NOMO-1 (cell line): ENCODE data around the gene GOLGA8S.
"Not testable (repeated sequence)": the region's sequence is repeated elsewhere in the genome, so short reads cannot be mapped to it uniquely, and the experiment has no call there.

Source experiments
- DNase-seq, 2 experiments: peaks; one replicate each; lab custom pipeline; 2025; ENCODE audit not compliant: unreplicated experiment in 2 of 2; lab: John Stamatoyannopoulos, UW

Gene GOLGA8S

DNA sequence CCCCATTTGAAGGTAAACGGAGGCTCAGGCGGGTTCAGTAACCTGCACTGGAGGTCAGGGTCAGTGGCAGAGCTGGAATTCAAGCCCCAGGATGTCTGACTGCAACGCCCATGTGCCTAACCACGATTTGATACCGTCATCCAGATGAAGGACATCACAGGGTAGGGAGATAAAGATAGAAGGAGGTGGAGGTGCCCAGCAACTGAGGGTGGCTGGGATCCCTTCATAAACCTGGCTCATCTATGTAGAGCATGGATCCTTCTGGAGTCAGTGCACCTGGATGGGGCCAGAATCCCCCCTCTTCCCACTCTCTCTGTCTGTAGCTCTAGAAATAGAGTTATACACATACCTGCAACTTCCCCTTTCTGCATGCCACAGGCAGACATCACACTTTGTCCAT, 41.3 kb downstream of the GOLGA8S start:
- no peak for DNase-seq

DNA sequence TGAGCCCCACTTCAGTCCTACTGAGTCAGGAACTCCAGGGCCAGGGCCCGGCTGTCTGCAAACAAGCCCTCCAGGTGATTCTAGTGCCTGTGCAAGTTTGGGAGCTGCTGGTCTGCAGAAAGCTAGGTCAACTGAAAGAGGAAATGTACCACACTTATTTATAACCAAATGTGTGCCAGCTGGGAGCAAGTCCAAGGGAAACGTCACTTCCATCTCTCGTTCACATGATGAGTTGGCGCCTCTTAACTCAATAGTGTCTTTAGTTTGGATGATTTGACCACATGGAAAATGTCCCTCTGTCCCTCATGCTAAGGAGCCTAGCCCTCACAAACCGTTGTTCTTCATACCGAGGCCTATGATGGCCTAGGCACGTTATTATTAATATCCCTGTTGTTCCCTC, 43.2 kb downstream of the GOLGA8S start:
- no peak for DNase-seq

DNA sequence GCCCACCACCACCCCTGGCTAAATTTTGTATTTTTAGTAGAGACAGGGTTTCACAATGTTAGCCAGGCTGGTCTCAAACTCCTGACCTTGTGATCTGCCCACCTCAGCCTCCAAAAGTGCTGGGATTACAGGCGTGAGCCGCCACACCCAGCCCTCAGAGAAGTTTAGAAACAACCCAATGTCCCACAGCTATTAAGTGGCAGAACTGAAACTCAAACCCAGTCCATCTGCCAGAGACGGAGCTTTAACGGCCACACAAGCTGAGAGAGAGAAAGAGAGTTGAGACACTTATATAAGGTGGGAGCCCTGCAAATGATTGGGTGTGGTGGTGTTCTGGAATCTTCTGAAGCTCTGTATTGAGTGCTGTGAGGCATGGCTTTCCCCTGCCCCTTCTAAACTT, 43.8 kb downstream of the GOLGA8S start:
- not testable (repeated sequence) for DNase-seq

DNA sequence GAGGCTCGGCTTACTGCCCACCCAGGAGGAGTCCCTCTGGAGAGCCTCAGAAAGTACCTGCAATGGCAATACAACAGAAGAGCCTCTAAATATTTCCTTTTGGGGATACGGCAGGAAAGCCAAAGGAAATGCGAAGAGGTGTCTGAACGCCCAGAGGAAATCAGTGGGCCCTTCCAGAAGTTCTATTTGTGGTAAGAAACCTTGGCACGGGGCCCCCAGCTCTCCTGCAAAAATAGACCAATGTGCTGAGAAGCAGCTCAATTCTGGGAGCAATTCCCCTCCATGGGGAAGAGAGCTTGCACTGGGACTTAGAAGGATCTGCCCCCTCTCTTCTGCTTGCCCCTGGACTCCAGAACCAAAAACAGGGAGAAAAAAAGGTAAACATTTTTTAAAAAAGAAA, 44.7 kb downstream of the GOLGA8S start:
- DNase-seq, result not testable (repeated sequence)

DNA sequence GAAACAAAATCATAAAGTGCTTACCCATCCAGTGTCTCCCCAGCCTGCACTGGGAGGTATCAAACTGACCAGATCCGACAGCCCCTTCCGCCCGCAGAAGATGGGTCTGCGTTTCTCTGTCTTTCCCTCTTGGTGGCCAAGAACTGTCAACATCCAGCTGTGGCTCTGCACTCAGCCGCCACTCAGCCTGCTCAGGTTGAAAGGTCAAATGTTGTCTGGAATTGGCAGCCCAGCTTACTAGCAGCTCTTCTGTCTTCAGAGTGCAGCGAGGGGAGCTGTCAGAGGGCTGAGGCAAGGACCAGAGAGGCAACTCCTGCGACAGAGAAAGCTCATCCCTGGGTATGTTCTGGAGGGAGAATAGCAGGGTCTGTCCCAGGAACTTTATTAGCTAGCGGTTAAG, 47.1 kb downstream of the GOLGA8S start:
- DNase-seq, result no peak

DNA sequence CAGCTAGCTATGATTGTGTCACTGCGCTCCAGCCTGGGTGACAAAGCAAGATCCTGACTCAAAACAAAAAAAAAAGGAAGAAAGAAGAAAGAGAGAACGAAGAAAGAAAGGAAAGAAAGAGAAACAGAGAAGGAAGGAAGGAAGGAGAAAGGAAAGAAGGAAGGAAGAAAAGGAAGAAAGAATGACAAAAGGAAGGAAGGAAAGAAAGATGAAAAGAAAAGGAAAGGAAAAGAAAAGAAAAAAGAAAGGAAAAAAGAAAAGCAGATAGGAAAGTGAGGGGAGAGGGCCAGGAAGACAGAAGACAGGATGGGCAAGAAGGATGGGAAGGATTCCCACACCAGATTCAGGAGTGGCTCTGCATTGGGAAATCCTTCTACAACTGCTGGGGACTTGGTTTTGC, 47.6 kb downstream of the GOLGA8S start:
- DNase-seq, result no peak

DNA sequence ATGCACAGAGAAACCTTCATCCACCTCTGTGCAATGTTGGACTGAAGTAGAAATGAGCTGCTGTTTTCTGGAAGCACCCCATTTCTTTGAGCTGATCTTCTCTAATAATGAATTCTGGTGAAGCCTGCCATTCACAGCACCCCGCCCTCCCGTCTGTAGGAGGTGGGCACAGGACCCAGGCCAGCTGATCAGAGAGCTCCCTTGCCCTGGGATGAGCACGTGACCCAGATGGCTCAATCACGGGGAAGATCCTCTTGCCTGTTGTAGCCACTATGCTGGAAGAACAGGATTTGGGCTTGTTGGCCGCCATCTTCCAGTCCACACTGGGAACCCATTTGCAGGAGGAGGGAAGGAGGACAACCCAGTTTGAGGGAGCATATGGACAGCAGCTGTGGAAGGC, 48.0 kb downstream of the GOLGA8S start:
- no peak for DNase-seq

DNA sequence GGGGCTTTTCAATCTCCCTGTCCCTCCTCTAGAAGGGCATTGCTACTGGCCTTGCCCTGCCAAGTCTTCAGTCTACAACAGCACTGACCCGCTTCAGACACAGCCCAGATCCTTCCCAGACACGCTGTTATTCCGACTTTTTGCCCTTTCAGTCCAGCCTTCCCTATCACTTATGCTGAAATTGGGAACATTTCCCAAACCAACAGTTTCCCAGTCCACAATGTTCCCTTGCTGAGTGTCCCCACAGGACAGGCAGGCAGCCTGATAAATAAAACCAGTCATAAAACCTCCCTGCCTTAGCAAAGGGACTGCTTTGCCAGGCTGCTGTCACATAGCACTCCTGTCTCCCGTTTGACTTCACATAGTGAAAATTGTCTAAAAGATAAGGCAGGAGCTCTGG, 49.0 kb downstream of the GOLGA8S start:
- no peak for DNase-seq

DNA sequence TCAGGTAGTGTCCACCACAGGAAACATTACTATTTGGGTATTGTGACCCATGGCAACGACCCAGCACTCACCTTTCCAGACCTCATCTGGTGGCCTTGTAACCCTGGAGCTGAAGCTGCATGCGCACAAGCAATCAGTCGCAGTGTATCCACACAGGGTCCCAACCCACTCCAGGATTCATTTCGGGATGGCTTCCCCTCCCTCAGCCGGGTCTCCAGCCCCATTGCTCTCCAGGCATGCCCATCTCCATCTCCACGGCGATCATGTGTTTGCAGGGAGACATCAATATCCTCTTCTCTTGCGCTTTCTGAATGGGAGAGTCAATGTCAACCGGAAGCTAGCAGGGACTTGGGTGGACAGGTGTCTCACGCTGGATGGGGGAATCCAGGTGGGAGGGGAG, 57.3 kb downstream of the GOLGA8S start:
- DNase-seq, result no peak

DNA sequence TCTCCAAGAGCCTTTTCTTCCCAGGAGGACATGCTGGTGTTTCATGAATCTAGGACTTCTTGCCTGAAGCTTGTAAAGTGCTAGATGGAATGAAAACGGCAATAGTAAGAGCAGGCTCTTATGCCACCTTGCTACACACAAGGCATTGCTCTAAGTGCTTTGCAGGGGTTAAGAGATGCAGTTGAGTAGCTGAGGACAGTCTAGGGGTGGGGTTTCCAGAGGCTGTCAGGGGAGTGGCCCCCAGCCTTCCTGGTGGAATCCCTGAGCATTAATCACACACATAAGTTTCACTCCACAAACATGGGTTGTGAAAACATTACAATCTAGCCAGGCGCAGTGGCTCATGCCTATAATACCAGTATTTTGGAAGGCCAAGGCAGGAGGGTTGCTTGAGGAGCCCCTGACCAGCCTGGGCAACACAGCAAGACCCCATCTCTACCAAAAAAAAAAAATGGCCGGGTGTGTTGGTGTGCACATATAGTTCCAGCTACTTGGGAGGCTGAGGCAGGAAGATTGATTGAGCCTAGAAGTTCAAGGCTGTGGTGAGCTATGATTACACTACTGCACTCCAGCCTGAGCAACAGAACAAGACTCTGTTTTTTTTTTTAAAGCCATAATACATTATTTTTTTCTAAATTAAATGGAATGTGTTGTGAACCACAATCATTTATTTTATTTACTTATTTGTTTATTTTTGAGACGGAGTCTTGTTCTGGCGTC, 58.5 kb downstream of the GOLGA8S start:
- not testable (repeated sequence) for DNase-seq
